IMR-90 (cell line): ENCODE measurements around the gene BLMH. TPM values are rescaled to one million over a fixed set of nuclear protein-coding genes. Genes with fewer than 3 reads are reported as not detected.

Experiments
- ATAC-seq: fragments of 200-7000 bp; cut with Tn5 transposase; 2 replicates; pipeline ENCODE4 v1.9.1; 2020; ENCODE audit warnings: low read depth, mild to moderate bottlenecking, moderate library complexity
- BruUV-seq: library from RNA; stranded (reverse); fragments of 400-500 nt; replicated peaks from 2 replicates; lab custom pipeline; 2021; lab: Mats Ljungman, UMichigan
- CTCF ChIA-PET: fragments of 300-600 bp; formaldehyde crosslinking; extraction: SDS; loops from one replicate; lab custom pipeline; 2021; ENCODE audit warnings: antibody characterized with exemption; lab: Yijun Ruan, JAX
- POLR2A ChIA-PET: fragments of 300-600 bp; sonication (Branson Sonifier 250); formaldehyde crosslinking; loops from one replicate; lab custom pipeline; 2022; ENCODE audit warnings: antibody characterized with exemption; ENCODE audit not compliant: unreplicated experiment; lab: Charles Lee
- DNase-seq: peaks from one replicate; pipeline ENCODE4 v3.0.0; 2013
- H2AFZ ChIP-seq: replicated peaks from 2 replicates; pipeline ENCODE3; 2013; ENCODE audit warnings: low read length, mild to moderate bottlenecking; ENCODE audit not compliant: poor library complexity
- H2AK5ac ChIP-seq: 2 replicates; pipeline ENCODE4 v1.6.1; 2013; ENCODE audit warnings: low read depth, low read length, inconsistent platforms
- H2AK9ac ChIP-seq: replicated peaks from 2 replicates; pipeline ENCODE3; 2013; ENCODE audit warnings: mild to moderate bottlenecking, low read depth, low read length, moderate library complexity; ENCODE audit not compliant: poor library complexity
- H2BK120ac ChIP-seq: 2 replicates; pipeline ENCODE4 v1.6.1; 2013; ENCODE audit warnings: low read depth, low read length, inconsistent platforms
- H2BK15ac ChIP-seq: 3 replicates; pipeline ENCODE4 v1.6.1; 2013; ENCODE audit warnings: low read depth, low read length, inconsistent platforms
- H2BK20ac ChIP-seq: 2 replicates; pipeline ENCODE4 v1.6.1; 2013; ENCODE audit warnings: low read depth, mild to moderate bottlenecking, inconsistent platforms, low read length, moderate library complexity
- H2BK5ac ChIP-seq: 2 replicates; pipeline ENCODE4 v1.6.1; 2013; ENCODE audit warnings: mild to moderate bottlenecking, low read depth, low read length, inconsistent platforms; ENCODE audit not compliant: poor library complexity, severe bottlenecking
- H3K14ac ChIP-seq: replicated peaks from 2 replicates; pipeline ENCODE4 v1.6.1; 2013; ENCODE audit warnings: low read depth, low read length, inconsistent platforms
- H3K18ac ChIP-seq: 2 replicates; pipeline ENCODE4 v1.6.1; 2013; ENCODE audit warnings: low read depth, low read length, control low read depth
- H3K23ac ChIP-seq: 2 replicates; pipeline ENCODE4 v1.6.1; 2013; ENCODE audit warnings: low read depth, low read length, inconsistent platforms
- H3K27ac ChIP-seq: 2 replicates; pipeline ENCODE4 v1.5.1; 2013; ENCODE audit warnings: mild to moderate bottlenecking, control low read depth, low read length; ENCODE audit not compliant: insufficient read depth
- H3K27me3 ChIP-seq: 2 replicates; pipeline ENCODE4 v1.6.1; 2013; ENCODE audit warnings: low read length; ENCODE audit not compliant: control insufficient read depth, insufficient read depth
- H3K36me3 ChIP-seq: 2 replicates; pipeline ENCODE4 v1.6.1; 2013; ENCODE audit warnings: low read length, mixed read lengths; ENCODE audit not compliant: control insufficient read depth, insufficient read depth
- H3K4ac ChIP-seq: 2 replicates; pipeline ENCODE4 v1.6.1; 2013; ENCODE audit warnings: low read depth, low read length, inconsistent platforms
- H3K4me1 ChIP-seq: 2 replicates; pipeline ENCODE4 v1.6.1; 2013; ENCODE audit warnings: low read length, mixed read lengths; ENCODE audit not compliant: control insufficient read depth, insufficient read depth
- H3K4me2 ChIP-seq: 2 replicates; pipeline ENCODE4 v1.6.1; 2013; ENCODE audit warnings: low read depth, mild to moderate bottlenecking, control low read depth, low read length, moderate library complexity
- H3K4me3 ChIP-seq: 2 replicates; pipeline ENCODE4 v1.5.1; 2013; ENCODE audit warnings: low read depth, mild to moderate bottlenecking, control low read depth, low read length, moderate library complexity; ENCODE audit not compliant: insufficient read depth
- H3K56ac ChIP-seq: 2 replicates; pipeline ENCODE4 v1.6.1; 2013; ENCODE audit warnings: low read length, inconsistent platforms; ENCODE audit not compliant: insufficient read depth; ENCODE audit errors: extremely low read depth
- H3K79me1 ChIP-seq, 2 experiments: 2 replicates each; pipeline ENCODE4 v1.6.1; 2013; ENCODE audit warnings: low read length in 2 of 2, inconsistent platforms in 1 of 2, low read depth in 1 of 2
- H3K9ac ChIP-seq: 2 replicates; pipeline ENCODE4 v1.6.1; 2013; ENCODE audit warnings: low read depth, low read length, control low read depth
- H3K9me1 ChIP-seq: 2 replicates; pipeline ENCODE4 v1.6.1; 2013; ENCODE audit warnings: low read length, inconsistent platforms; ENCODE audit not compliant: insufficient read depth
- H3K9me3 ChIP-seq: 2 replicates; pipeline ENCODE4 v1.6.1; 2013; ENCODE audit warnings: low read length; ENCODE audit not compliant: control insufficient read depth, insufficient read depth
- H4K20me1 ChIP-seq: 2 replicates; pipeline ENCODE4 v1.6.1; 2013; ENCODE audit warnings: low read length, inconsistent platforms; ENCODE audit not compliant: insufficient read depth
- H4K5ac ChIP-seq: 2 replicates; pipeline ENCODE4 v1.6.1; 2013; ENCODE audit warnings: mild to moderate bottlenecking, low read depth, low read length, control low read depth
- H4K8ac ChIP-seq, 2 experiments: 2 replicates each; pipeline ENCODE4 v1.6.1; 2013; ENCODE audit warnings: low read depth in 2 of 2, low read length in 2 of 2, control low read depth in 1 of 2, inconsistent platforms in 1 of 2
- H4K91ac ChIP-seq: 2 replicates; pipeline ENCODE4 v1.6.1; 2013; ENCODE audit warnings: low read depth, low read length, inconsistent platforms; ENCODE audit not compliant: insufficient read depth
- BHLHE40 ChIP-seq: fragments of 150-350 bp; IDR thresholded peaks from 2 replicates; pipeline ENCODE4 v1.6.1; 2016; ENCODE audit warnings: mild to moderate bottlenecking, low read depth, low read length
- CEBPB ChIP-seq: IDR thresholded peaks from 2 replicates; pipeline ENCODE4 v1.6.1; 2012; ENCODE audit warnings: low read depth, low read length, improper control_type of control experiment
- CHD1 ChIP-seq: IDR thresholded peaks from 2 replicates; pipeline ENCODE4 v1.6.1; 2012; ENCODE audit warnings: low read depth, low read length, improper control_type of control experiment
- FOS ChIP-seq: fragments of 150-350 bp; IDR thresholded peaks from 2 replicates; pipeline ENCODE4 v1.6.1; 2016; ENCODE audit warnings: low read depth, low read length
- MAFK ChIP-seq: IDR thresholded peaks from 2 replicates; pipeline ENCODE4 v1.6.1; 2012; ENCODE audit warnings: low read depth, low read length, improper control_type of control experiment
- MAZ ChIP-seq: IDR thresholded peaks from 2 replicates; pipeline ENCODE4 v1.6.1; 2012; ENCODE audit warnings: low read depth, mild to moderate bottlenecking, low read length, improper control_type of control experiment, moderate library complexity, borderline replicate concordance
- MXI1 ChIP-seq: IDR thresholded peaks from 2 replicates; pipeline ENCODE4 v1.6.1; 2012; ENCODE audit warnings: low read depth, mild to moderate bottlenecking, low read length, moderate library complexity, borderline replicate concordance
- NFE2L2 ChIP-seq: fragments of 150-350 bp; IDR thresholded peaks from 2 replicates; pipeline ENCODE4 v1.6.1; 2016; ENCODE audit warnings: low read depth, mild to moderate bottlenecking, low read length
- POLR2A ChIP-seq: IDR thresholded peaks from 2 replicates; pipeline ENCODE4 v1.6.1; 2012; ENCODE audit warnings: mild to moderate bottlenecking, low read depth, low read length
- RAD21 ChIP-seq: IDR thresholded peaks from 2 replicates; pipeline ENCODE4 v1.6.1; 2012; ENCODE audit warnings: low read length, improper control_type of control experiment
- RCOR1 ChIP-seq: IDR thresholded peaks from 2 replicates; pipeline ENCODE4 v1.6.1; 2012; ENCODE audit warnings: mild to moderate bottlenecking, low read length, improper control_type of control experiment; ENCODE audit not compliant: insufficient replicate concordance
- RFX5 ChIP-seq: IDR thresholded peaks from 2 replicates; pipeline ENCODE4 v1.8.0; 2012; ENCODE audit warnings: low read depth, mild to moderate bottlenecking, low read length, moderate library complexity
- SMC3 ChIP-seq: fragments of 150-350 bp; IDR thresholded peaks from 2 replicates; pipeline ENCODE4 v1.6.1; 2016; ENCODE audit warnings: low read depth, mild to moderate bottlenecking, antibody characterized with exemption, low read length, moderate library complexity
- WGBS, 2 experiments: methylation state at CpG; one replicate each; pipeline versions ENCODE4 v1.1.5 to v1.1.7; 2013; ENCODE audit warnings: missing lambda C conversion rate in 2 of 2; ENCODE audit not compliant: insufficient read length in 1 of 2; ENCODE audit errors: extremely low coverage in 2 of 2; 5-methylcytosine and 5-hydroxymethylcytosine counted together
- dilution Hi-C: fragments of 300-500 bp; cut with HindIII; formaldehyde crosslinking; loops from one replicate; pipeline ENCODE4 v1.14.3; 2018; ENCODE audit warnings: low sequenced_read_pairs; ENCODE audit not compliant: unreplicated experiment
- in situ Hi-C: fragments of 300-500 bp; cut with MboI; formaldehyde crosslinking; loops from 3 replicates; pipeline ENCODE4 v1.14.3; 2019; ENCODE audit warnings: low sequenced_read_pairs, inconsistent platforms, mixed read lengths
- intact Hi-C: fragments of 100-400 bp; cut with micrococcal nuclease; formaldehyde crosslinking; loops from 2 replicates; pipeline ENCODE4 v1.10.0; 2022
- polyA plus RNA-seq, 3 experiments: library from polyadenylated mRNA; depleted of rRNA; stranded (reverse); fragments of >200 nt; gene quantifications; 2 replicates each; pipeline ENCODE4 v1.2.3, GENCODE V29; 2012; ENCODE audit warnings: low replicate concordance in 1 of 3
- total RNA-seq: library from RNA; depleted of rRNA; stranded (reverse); fragments of >200 nt; gene quantifications from 2 replicates; pipeline ENCODE4 v1.2.3, GENCODE V29; 2012
- TF ChIP-seq, protein P1 (sequence below): fragments of 150-350 bp; IDR thresholded peaks from 2 replicates; pipeline ENCODE4 v1.6.1; 2017; ENCODE audit warnings: mild to moderate bottlenecking, antibody characterized with exemption, low read length, low read depth
- TF ChIP-seq, protein P2 (sequence below): fragments of 150-350 bp; IDR thresholded peaks from 2 replicates; pipeline ENCODE4 v1.6.1; 2016; ENCODE audit warnings: low read depth, mild to moderate bottlenecking, low read length, moderate library complexity, borderline replicate concordance
- TF ChIP-seq, protein P3 (sequence below): conservative IDR thresholded peaks from 2 replicates; pipeline ENCODE4 v1.5.1; 2012; ENCODE audit warnings: mild to moderate bottlenecking, low read depth, low read length, improper control_type of control experiment

BLMH gene
- total and polyA plus RNA-seq, 2 of the 4 experiments (the other 2 are of a cell fraction): 17.3 to 20.8 TPM

DNA sequence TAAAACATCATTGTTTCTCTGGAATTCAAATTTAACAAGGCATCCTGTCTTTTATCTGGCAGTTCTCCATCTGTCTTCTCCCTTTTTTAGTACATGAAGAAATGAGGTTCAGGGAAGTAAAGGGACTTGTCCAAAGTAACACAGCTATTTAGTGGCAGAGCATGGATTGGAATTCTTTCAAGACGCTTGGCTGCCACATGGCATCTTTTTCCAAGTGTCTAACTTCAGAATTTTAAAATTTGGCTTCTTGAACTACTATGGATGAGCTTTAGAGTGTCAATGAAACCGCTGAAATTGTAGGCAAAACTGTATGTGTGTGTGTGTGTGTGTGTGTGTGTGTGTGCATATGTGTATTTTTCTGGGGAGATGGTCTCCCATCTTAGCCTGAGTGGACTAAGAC, 47.3 kb upstream of the BLMH start:
- Histone ChIP-seq H3K4me3 (no peak overlapping the region), H2BK20ac (no peak overlapping the region), H3K79me1 (no peaks in the 10 kb centered on the region), H3K4me1 (peaks cover 10% of the 10 kb centered on the region), H3K9ac (no peak overlapping the region), H3K4me2 (no peak overlapping the region), H4K5ac (no peak overlapping the region), H3K27ac (no peak overlapping the region), H3K4ac (no peak overlapping the region), H3K23ac (no peak overlapping the region), H2BK5ac (no peak overlapping the region), H4K8ac (no peak overlapping the region), H2BK120ac (no peak overlapping the region), H3K9me1 (peaks cover 4% of the 10 kb centered on the region; the same call in 1 of the 2 replicates), H4K20me1 (no peaks in the 10 kb centered on the region), H3K56ac (no peak overlapping the region), H4K91ac (no peak overlapping the region), H3K14ac (no peak overlapping the region), H2AFZ (no peak overlapping the region), H3K36me3 (no peaks in the 10 kb centered on the region), H2AK9ac (no peak overlapping the region), H2BK15ac (no peak overlapping the region), H2AK5ac (no peak overlapping the region), H3K18ac (no peak overlapping the region), H3K9me3 (no peaks in the 10 kb centered on the region), H3K27me3 (no peaks in the 10 kb centered on the region)
- in situ Hi-C loops: no loop called here
- ChIA-PET POLR2A (no interaction called here), CTCF (no interaction called here)
- BruUV-seq: no TSS peak
- DNase-seq (no peak), ATAC-seq (no peak)
- TF ChIP-seq NFE2L2 (no peak), MAZ (no peak), RFX5 (no peak), MAFK (no peak), BHLHE40 (no peak), FOS (no peak), POLR2A (no peak), RAD21 (no peak), SMC3 (no peak), RCOR1 (no peak), CHD1 (no peak), MXI1 (no peak), CEBPB (no peak)
- TF ChIP-seq, protein P1, sequence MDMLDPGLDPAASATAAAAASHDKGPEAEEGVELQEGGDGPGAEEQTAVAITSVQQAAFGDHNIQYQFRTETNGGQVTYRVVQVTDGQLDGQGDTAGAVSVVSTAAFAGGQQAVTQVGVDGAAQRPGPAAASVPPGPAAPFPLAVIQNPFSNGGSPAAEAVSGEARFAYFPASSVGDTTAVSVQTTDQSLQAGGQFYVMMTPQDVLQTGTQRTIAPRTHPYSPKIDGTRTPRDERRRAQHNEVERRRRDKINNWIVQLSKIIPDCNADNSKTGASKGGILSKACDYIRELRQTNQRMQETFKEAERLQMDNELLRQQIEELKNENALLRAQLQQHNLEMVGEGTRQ: no peak
- TF ChIP-seq, protein P2, sequence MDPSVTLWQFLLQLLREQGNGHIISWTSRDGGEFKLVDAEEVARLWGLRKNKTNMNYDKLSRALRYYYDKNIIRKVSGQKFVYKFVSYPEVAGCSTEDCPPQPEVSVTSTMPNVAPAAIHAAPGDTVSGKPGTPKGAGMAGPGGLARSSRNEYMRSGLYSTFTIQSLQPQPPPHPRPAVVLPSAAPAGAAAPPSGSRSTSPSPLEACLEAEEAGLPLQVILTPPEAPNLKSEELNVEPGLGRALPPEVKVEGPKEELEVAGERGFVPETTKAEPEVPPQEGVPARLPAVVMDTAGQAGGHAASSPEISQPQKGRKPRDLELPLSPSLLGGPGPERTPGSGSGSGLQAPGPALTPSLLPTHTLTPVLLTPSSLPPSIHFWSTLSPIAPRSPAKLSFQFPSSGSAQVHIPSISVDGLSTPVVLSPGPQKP: no peak
- TF ChIP-seq, protein P3, sequence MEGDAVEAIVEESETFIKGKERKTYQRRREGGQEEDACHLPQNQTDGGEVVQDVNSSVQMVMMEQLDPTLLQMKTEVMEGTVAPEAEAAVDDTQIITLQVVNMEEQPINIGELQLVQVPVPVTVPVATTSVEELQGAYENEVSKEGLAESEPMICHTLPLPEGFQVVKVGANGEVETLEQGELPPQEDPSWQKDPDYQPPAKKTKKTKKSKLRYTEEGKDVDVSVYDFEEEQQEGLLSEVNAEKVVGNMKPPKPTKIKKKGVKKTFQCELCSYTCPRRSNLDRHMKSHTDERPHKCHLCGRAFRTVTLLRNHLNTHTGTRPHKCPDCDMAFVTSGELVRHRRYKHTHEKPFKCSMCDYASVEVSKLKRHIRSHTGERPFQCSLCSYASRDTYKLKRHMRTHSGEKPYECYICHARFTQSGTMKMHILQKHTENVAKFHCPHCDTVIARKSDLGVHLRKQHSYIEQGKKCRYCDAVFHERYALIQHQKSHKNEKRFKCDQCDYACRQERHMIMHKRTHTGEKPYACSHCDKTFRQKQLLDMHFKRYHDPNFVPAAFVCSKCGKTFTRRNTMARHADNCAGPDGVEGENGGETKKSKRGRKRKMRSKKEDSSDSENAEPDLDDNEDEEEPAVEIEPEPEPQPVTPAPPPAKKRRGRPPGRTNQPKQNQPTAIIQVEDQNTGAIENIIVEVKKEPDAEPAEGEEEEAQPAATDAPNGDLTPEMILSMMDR: no peak
- dilution Hi-C loops: no loop called here
- no CpG with 5 or more reads among the region's 2 CpGs for WGBS, 2 experiments
- intact Hi-C loops: no loop called here
